ENCODE data around the gene HPS1.

Gene HPS1

DNA sequence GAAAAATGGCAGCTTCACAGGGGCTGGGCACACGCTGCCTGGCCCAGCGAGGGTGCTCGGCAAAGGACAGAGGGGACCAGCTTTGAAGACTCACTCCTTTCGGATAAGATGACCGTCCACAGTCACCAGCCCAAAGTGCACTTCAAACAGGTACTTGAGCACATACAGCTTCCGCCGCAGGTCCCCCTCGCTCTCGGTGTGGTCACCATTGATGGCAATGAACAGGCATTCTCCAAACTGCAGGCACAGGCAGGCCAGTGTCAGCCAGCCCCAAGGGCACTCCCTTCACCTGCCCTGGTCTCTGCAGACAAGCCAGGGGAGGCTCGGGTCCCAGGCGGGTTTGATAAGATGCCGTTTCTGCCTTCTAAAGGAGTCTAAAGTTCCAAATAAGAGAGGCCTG lies 11.6 kb downstream of the HPS1 start:
- no peak for DNase-seq
- no peaks in the 10 kb centered on the region for H3K36me3 ChIP-seq
- TF ChIP-seq, protein P1, sequence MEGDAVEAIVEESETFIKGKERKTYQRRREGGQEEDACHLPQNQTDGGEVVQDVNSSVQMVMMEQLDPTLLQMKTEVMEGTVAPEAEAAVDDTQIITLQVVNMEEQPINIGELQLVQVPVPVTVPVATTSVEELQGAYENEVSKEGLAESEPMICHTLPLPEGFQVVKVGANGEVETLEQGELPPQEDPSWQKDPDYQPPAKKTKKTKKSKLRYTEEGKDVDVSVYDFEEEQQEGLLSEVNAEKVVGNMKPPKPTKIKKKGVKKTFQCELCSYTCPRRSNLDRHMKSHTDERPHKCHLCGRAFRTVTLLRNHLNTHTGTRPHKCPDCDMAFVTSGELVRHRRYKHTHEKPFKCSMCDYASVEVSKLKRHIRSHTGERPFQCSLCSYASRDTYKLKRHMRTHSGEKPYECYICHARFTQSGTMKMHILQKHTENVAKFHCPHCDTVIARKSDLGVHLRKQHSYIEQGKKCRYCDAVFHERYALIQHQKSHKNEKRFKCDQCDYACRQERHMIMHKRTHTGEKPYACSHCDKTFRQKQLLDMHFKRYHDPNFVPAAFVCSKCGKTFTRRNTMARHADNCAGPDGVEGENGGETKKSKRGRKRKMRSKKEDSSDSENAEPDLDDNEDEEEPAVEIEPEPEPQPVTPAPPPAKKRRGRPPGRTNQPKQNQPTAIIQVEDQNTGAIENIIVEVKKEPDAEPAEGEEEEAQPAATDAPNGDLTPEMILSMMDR (IDR thresholded peaks at IDR 0.05; ENCODE audit: low read depth, low read length) = no peak
- peaks cover 7% of the 10 kb centered on the region for H3K27me3 ChIP-seq (ENCODE audit: insufficient read depth, low read depth, severe bottlenecking)
- H3K9me3 ChIP-seq (ENCODE audit: severe bottlenecking) = peaks cover 13% of the 10 kb centered on the region
- H3K4me3 ChIP-seq (ENCODE audit: low read depth, low read length) = no peak overlapping the region
- no peak overlapping the region for H3K27ac ChIP-seq

GRCh38 chr10:98433881-98434732 lies 12.6 kb downstream of the HPS1 start:
- H3K36me3 ChIP-seq = no peaks in the 10 kb centered on the region
- DNase-seq = no peak

GRCh38 chr10:98433371-98433770 lies 13.4 kb downstream of the HPS1 start:
- TF ChIP-seq, protein P1 (IDR thresholded peaks at IDR 0.05; ENCODE audit: low read depth, low read length) = no peak
- H3K27ac ChIP-seq = no peak overlapping the region
- no peaks in the 10 kb centered on the region for H3K36me3 ChIP-seq
- no peak for DNase-seq
- H3K27me3 ChIP-seq (ENCODE audit: insufficient read depth, low read depth, severe bottlenecking) = peaks cover 20% of the 10 kb centered on the region
- no peak overlapping the region for H3K4me3 ChIP-seq (ENCODE audit: low read depth, low read length)
- H3K9me3 ChIP-seq (ENCODE audit: severe bottlenecking) = peaks cover 6% of the 10 kb centered on the region

More at GRCh38 chr10:98433881-98434732, 12.6 kb downstream of the HPS1 start:
- TF ChIP-seq, protein P1 (IDR thresholded peaks at IDR 0.05; ENCODE audit: low read depth, low read length) = no peak
- Histone ChIP-seq H3K27ac (no peak overlapping the region), H3K27me3 (ENCODE audit: insufficient read depth, low read depth, severe bottlenecking) (peaks cover 17% of the 10 kb centered on the region), H3K9me3 (ENCODE audit: severe bottlenecking) (peaks cover 12% of the 10 kb centered on the region), H3K4me3 (ENCODE audit: low read depth, low read length) (no peak overlapping the region)

- TF ChIP-seq, protein P1 (IDR thresholded peaks at IDR 0.05; ENCODE audit: low read depth, low read length) = no peak
- no peaks in the 10 kb centered on the region for H3K36me3 ChIP-seq
- no peak overlapping the region for H3K27ac ChIP-seq
- H3K27me3 ChIP-seq (ENCODE audit: insufficient read depth, low read depth, severe bottlenecking) = peaks cover 26% of the 10 kb centered on the region
- no peak for DNase-seq
- no peak overlapping the region for H3K4me3 ChIP-seq (ENCODE audit: low read depth, low read length)
- H3K9me3 ChIP-seq (ENCODE audit: severe bottlenecking) = peaks cover 6% of the 10 kb centered on the region
These were observed 14.4 kb downstream of the HPS1 start for GRCh38 chr10:98432330-98432729.

GRCh38 chr10:98431016-98431415 lies 15.7 kb downstream of the HPS1 start:
- Histone ChIP-seq H3K36me3 (no peaks in the 10 kb centered on the region), H3K4me3 (ENCODE audit: low read depth, low read length) (no peak overlapping the region), H3K27ac (no peak overlapping the region), H3K27me3 (ENCODE audit: insufficient read depth, low read depth, severe bottlenecking) (peaks cover 36% of the 10 kb centered on the region), H3K9me3 (ENCODE audit: severe bottlenecking) (peaks cover 6% of the 10 kb centered on the region)
- TF ChIP-seq, protein P1 (IDR thresholded peaks at IDR 0.05; ENCODE audit: low read depth, low read length) = no peak
- no peak for DNase-seq

Measured in WERI-Rb-1 (cell line).